Esophagus muscularis mucosa (tissue), 4 donors: ENCODE results near the gene ZNF695. TPM values are rescaled to one million over a fixed set of nuclear protein-coding genes. Genes with fewer than 3 reads are reported as not detected.

Experiments
- DNase-seq: peaks from one replicate; pipeline ENCODE4 v3.0.0-alpha.2; 2017; ENCODE audit errors: extremely low spot score
- H3K27ac ChIP-seq, 4 donors: fragments of 200-600 bp; sonication (generic); replicated peaks in 1 of 4; 1 replicate in 3 of 4; 2 replicates in 1 of 4; pipeline ENCODE4 v1.5.1; 2016 to 2019; ENCODE audit warnings: mild to moderate bottlenecking in 1 of 4
- H3K27me3 ChIP-seq, 4 donors: fragments of 200-600 bp; sonication (generic); one replicate each; pipeline versions ENCODE4 v1.5.1 to v1.6.0; 2016 to 2019
- H3K36me3 ChIP-seq, 4 donors: fragments of 200-600 bp; sonication (generic); one replicate each; pipeline ENCODE4 v1.5.1; 2016 to 2019
- H3K4me1 ChIP-seq, 4 donors: fragments of 200-600 bp; sonication (generic); one replicate each; pipeline ENCODE4 v1.5.1; 2016 to 2019
- H3K4me3 ChIP-seq, 4 donors: fragments of 200-600 bp; sonication (generic); 1 replicate in 2 of 4; 2 replicates in 2 of 4; pipeline ENCODE4 v1.5.1; 2016 to 2019; ENCODE audit warnings: mild to moderate bottlenecking in 4 of 4, moderate library complexity in 1 of 4
- H3K9me3 ChIP-seq, 4 donors: fragments of 200-600 bp; sonication (generic); 1 replicate in 3 of 4; 2 replicates in 1 of 4; pipeline ENCODE4 v1.5.1; 2016 to 2019
- CTCF ChIP-seq, 3 experiments: fragments of 200-600 bp in 2 of 3; fragments of 450-650 bp in 1 of 3; sonication (generic) in 2 of 3; IDR thresholded peaks; one replicate each; pipeline ENCODE4 v1.5.1; 2017 to 2019; ENCODE audit warnings: antibody characterized with exemption in 3 of 3, mild to moderate bottlenecking in 2 of 3, moderate library complexity in 1 of 3
- EP300 ChIP-seq: sonication (generic); formaldehyde crosslinking; IDR thresholded peaks from one replicate; pipeline ENCODE4 v1.6.1; 2017; ENCODE audit warnings: antibody characterized with exemption
- POLR2A ChIP-seq: fragments of 450-650 bp; IDR thresholded peaks from one replicate; pipeline ENCODE4 v1.6.1; 2017; ENCODE audit warnings: antibody characterized with exemption, moderate library complexity, mild to moderate bottlenecking, low read depth
- POLR2AphosphoS5 ChIP-seq, 2 donors: sonication (generic); formaldehyde crosslinking; IDR thresholded peaks; one replicate each; pipeline ENCODE4 v1.6.1; 2017; ENCODE audit warnings: antibody characterized with exemption in 2 of 2
- WGBS: methylation state at CpG from one replicate; pipeline ENCODE4 v1.1.5; 2018; 5-methylcytosine and 5-hydroxymethylcytosine counted together
- intact Hi-C: fragments of 100-400 bp; cut with DNase I; formaldehyde crosslinking; loops from one replicate; pipeline ENCODE4 v1.15.1; 2023
- total RNA-seq, 4 donors: library from RNA; depleted of rRNA; stranded (reverse); fragments of >200 nt; gene quantifications; one replicate each; pipeline versions ENCODE4 v1.1.0 to v1.2.1, GENCODE V29; 2016

ZNF695 gene
- total RNA-seq = not detected

GRCh38 chr1:247007511-247008405, at the start of gene ZNF695:
TSS of gene ZNF695 (minus strand) at chr1:247008057. CDS start at chr1:247007908, 149 bp downstream.
- TF ChIP-seq POLR2AphosphoS5 (IDR thresholded peaks at IDR 0.05) (peak in 1 of 2 donors; percentile 61), POLR2A (no peak)
- Histone ChIP-seq H3K4me3 (peak within 1 kb of the TSS; percentile 59 to 71 (median 67)), H3K9me3 (peaks cover 0 to 15% (median 10%) of the 10 kb centered on the region in 4 donors), H3K4me1 (peaks cover 0 to 16% (median 10%) of the 10 kb centered on the region in 4 donors), H3K27ac (peak within 1 kb of the TSS in 1 of 4 donors; percentile 22), H3K36me3 (no peaks in the 10 kb centered on the region), H3K27me3 (peaks cover 0 to 7% (median 0%) of the 10 kb centered on the region in 4 donors)
- intact Hi-C loops = no loop called here
- WGBS = under 1% methylated on average over 56 of the region's 58 CpGs
- DNase-seq = peak; percentile 94

GRCh38 chr1:247056071-247056470, 48.2 kb upstream of the ZNF695 start:
- no peak overlapping the region for H3K27ac ChIP-seq
- H3K27me3 ChIP-seq = no peaks in the 10 kb centered on the region
- no peak for DNase-seq
- 93% methylated on average over 2 of the region's 2 CpGs for WGBS
- peaks cover 0 to 19% (median 15%) of the 10 kb centered on the region in 4 donors for H3K4me1 ChIP-seq
- no peak overlapping the region for H3K4me3 ChIP-seq
- TF ChIP-seq POLR2A = no peak
- H3K36me3 ChIP-seq = no peaks in the 10 kb centered on the region
- intact Hi-C loops = no loop called here
- H3K9me3 ChIP-seq = no peaks in the 10 kb centered on the region

GRCh38 chr1:247054992-247055415, 47.1 kb upstream of the ZNF695 start:
- H3K27me3 ChIP-seq = no peaks in the 10 kb centered on the region
- H3K9me3 ChIP-seq = no peaks in the 10 kb centered on the region
- peaks cover 0 to 19% (median 15%) of the 10 kb centered on the region in 4 donors for H3K4me1 ChIP-seq
- H3K27ac ChIP-seq = no peak overlapping the region
- 43% methylated on average over 2 of the region's 2 CpGs for WGBS
- no peak for TF ChIP-seq CTCF (IDR thresholded peaks at IDR 0.05)
- TF ChIP-seq EP300 = no peak
- TF ChIP-seq POLR2A = no peak
- no peak for TF ChIP-seq POLR2AphosphoS5 (IDR thresholded peaks at IDR 0.05)
- no peak overlapping the region for H3K4me3 ChIP-seq
- H3K36me3 ChIP-seq = no peaks in the 10 kb centered on the region
- no peak for DNase-seq
- intact Hi-C loops = no loop called here

- DNase-seq = no peak
- intact Hi-C loops = no loop called here
- peaks cover 0 to 9% (median 0%) of the 10 kb centered on the region in 4 donors for H3K4me1 ChIP-seq
- no peak overlapping the region for H3K27ac ChIP-seq
- H3K9me3 ChIP-seq = peaks cover 0 to 22% (median 10%) of the 10 kb centered on the region in 4 donors
- TF ChIP-seq POLR2AphosphoS5 (IDR thresholded peaks at IDR 0.05) = no peak
- TF ChIP-seq CTCF (IDR thresholded peaks at IDR 0.05) = no peak
- TF ChIP-seq EP300 = no peak
- TF ChIP-seq POLR2A = no peak
- H3K4me3 ChIP-seq = no peak overlapping the region
- WGBS = 94% methylated on average over 2 of the region's 2 CpGs
- no peaks in the 10 kb centered on the region for H3K27me3 ChIP-seq
- no peaks in the 10 kb centered on the region for H3K36me3 ChIP-seq
Measured at GRCh38 chr1:247047702-247048101, 39.8 kb upstream of the ZNF695 start.

GRCh38 chr1:247047260-247047659, 39.4 kb upstream of the ZNF695 start:
- Histone ChIP-seq H3K4me1 (peaks cover 0 to 9% (median 0%) of the 10 kb centered on the region in 4 donors), H3K36me3 (no peaks in the 10 kb centered on the region), H3K27ac (no peak overlapping the region), H3K9me3 (peaks cover 0 to 22% (median 10%) of the 10 kb centered on the region in 4 donors), H3K4me3 (no peak overlapping the region), H3K27me3 (no peaks in the 10 kb centered on the region)
- 91% methylated on average over 2 of the region's 2 CpGs for WGBS
- intact Hi-C loops = no loop called here
- DNase-seq = no peak
- TF ChIP-seq POLR2AphosphoS5 (IDR thresholded peaks at IDR 0.05) = no peak
- no peak for TF ChIP-seq POLR2A
- no peak for TF ChIP-seq EP300
- no peak for TF ChIP-seq CTCF (IDR thresholded peaks at IDR 0.05)
